Neural cell (in vitro differentiated cells): ENCODE measurements around the gene RHOA. TPM values are rescaled to one million over a fixed set of nuclear protein-coding genes. Genes with fewer than 3 reads are reported as not detected.

Source experiments
- H2AFZ ChIP-seq: fragments of 200-600, 300-800 bp; sonication (generic), shearing (Covaris generic); 2 replicates; pipeline ENCODE4 v1.6.0; 2014; ENCODE audit warnings: low read depth, mild to moderate bottlenecking, antibody characterized with exemption, low read length, moderate library complexity
- H3F3A ChIP-seq: fragments of 200-600 bp; shearing (Covaris generic); 2 replicates; pipeline ENCODE4 v1.6.1; 2016; ENCODE audit warnings: mild to moderate bottlenecking, moderate library complexity, mixed read lengths, antibody characterized with exemption, low read length; ENCODE audit not compliant: insufficient read depth, poor library complexity, severe bottlenecking
- H3K27ac ChIP-seq: fragments of 200-600, 300-800 bp; sonication (generic), shearing (Covaris generic); 2 replicates; pipeline ENCODE4 v1.5.1; 2014; ENCODE audit warnings: mild to moderate bottlenecking, low read length, moderate library complexity
- H3K27me3 ChIP-seq: fragments of 300-800, 200-600 bp; sonication (generic), shearing (Covaris generic); 2 replicates; pipeline ENCODE4 v1.6.0; 2014; ENCODE audit warnings: mild to moderate bottlenecking, low read depth, low read length, moderate library complexity; ENCODE audit not compliant: insufficient read depth
- H3K36me3 ChIP-seq: fragments of 300-800, 200-600 bp; sonication (generic), shearing (Covaris generic); 2 replicates; pipeline ENCODE4 v1.5.1; 2014; ENCODE audit warnings: mild to moderate bottlenecking, antibody characterized with exemption, low read length, moderate library complexity; ENCODE audit not compliant: insufficient read depth
- H3K4me2 ChIP-seq: fragments of 300-800, 200-600 bp; sonication (generic), shearing (Covaris generic); 2 replicates; pipeline ENCODE4 v1.6.0; 2014; ENCODE audit warnings: mild to moderate bottlenecking, low read length
- H3K4me3 ChIP-seq: fragments of 300-800, 200-600 bp; sonication (generic), shearing (Covaris generic); 2 replicates; pipeline ENCODE4 v1.5.1; 2014; ENCODE audit warnings: mild to moderate bottlenecking, low read length, moderate library complexity
- H3K79me2 ChIP-seq: fragments of 200-600 bp; shearing (Covaris generic); replicated peaks from 2 replicates; pipeline ENCODE4 v1.6.0; 2014; ENCODE audit warnings: mild to moderate bottlenecking, low read length, moderate library complexity; ENCODE audit not compliant: insufficient read depth
- H3K9ac ChIP-seq: fragments of 300-800, 200-600 bp; sonication (generic), shearing (Covaris generic); 2 replicates; pipeline ENCODE4 v1.6.1; 2016; ENCODE audit warnings: mild to moderate bottlenecking, low read length, mixed read lengths
- H3K9me2 ChIP-seq: fragments of 200-600 bp; shearing (Covaris generic); 2 replicates; pipeline ENCODE4 v1.6.1; 2016; ENCODE audit warnings: mild to moderate bottlenecking, low read length, mixed read lengths; ENCODE audit not compliant: insufficient read depth
- H3K9me3 ChIP-seq: fragments of 200-600, 300-800 bp; sonication (generic), shearing (Covaris generic); 2 replicates; pipeline ENCODE4 v1.6.1; 2016; ENCODE audit warnings: mild to moderate bottlenecking, mixed run types, low read length, moderate library complexity, mixed read lengths
- H4K20me1 ChIP-seq: fragments of 200-600 bp; shearing (Covaris generic); 2 replicates; pipeline ENCODE4 v1.6.1; 2016; ENCODE audit warnings: mild to moderate bottlenecking, mixed run types; ENCODE audit not compliant: insufficient read depth
- EP300 ChIP-seq: fragments of 450-650 bp; conservative IDR thresholded peaks from 2 replicates; pipeline ENCODE4 v1.6.1; 2014; ENCODE audit warnings: antibody characterized with exemption, mild to moderate bottlenecking, moderate library complexity; ENCODE audit not compliant: poor library complexity, severe bottlenecking
- EZH2 ChIP-seq: fragments of 200-600, 300-800 bp; shearing (Covaris generic), sonication (generic); IDR thresholded peaks from 2 replicates; pipeline ENCODE4 v1.6.1; 2014; ENCODE audit warnings: antibody characterized with exemption, low read length, borderline replicate concordance, mild to moderate bottlenecking; ENCODE audit not compliant: insufficient read depth, poor library complexity, severe bottlenecking
- MXI1 ChIP-seq: fragments of 450-650 bp; conservative IDR thresholded peaks from 2 replicates; pipeline ENCODE4 v1.6.1; 2014; ENCODE audit warnings: antibody characterized with exemption, mild to moderate bottlenecking; ENCODE audit not compliant: poor library complexity, severe bottlenecking
- POLR2AphosphoS5 ChIP-seq: IDR thresholded peaks from 2 replicates; pipeline ENCODE4 v1.6.1; 2012
- RAD21 ChIP-seq: fragments of 450-650 bp; conservative IDR thresholded peaks from 2 replicates; pipeline ENCODE4 v1.6.1; 2014; ENCODE audit warnings: antibody characterized with exemption, mild to moderate bottlenecking, moderate library complexity
- SMC3 ChIP-seq: fragments of 450-650 bp; conservative IDR thresholded peaks from 2 replicates; pipeline ENCODE4 v1.6.1; 2014; ENCODE audit warnings: antibody characterized with exemption, mild to moderate bottlenecking, moderate library complexity; ENCODE audit not compliant: poor library complexity
- TAF1 ChIP-seq: IDR thresholded peaks from 2 replicates; pipeline ENCODE4 v1.6.1; 2012; ENCODE audit warnings: low read depth
- polyA plus RNA-seq: library from polyadenylated mRNA; depleted of rRNA; stranded (reverse); fragments of >200 nt; gene quantifications from 2 replicates; pipeline ENCODE4 v1.2.3, GENCODE V29; 2014
- TF ChIP-seq, protein P1 (sequence below): IDR thresholded peaks from 2 replicates; pipeline ENCODE4 v1.6.1; 2012; ENCODE audit warnings: borderline replicate concordance
- TF ChIP-seq, protein P2 (sequence below): fragments of 450-650 bp; IDR thresholded peaks from 2 replicates; pipeline ENCODE4 v1.5.1; 2014; ENCODE audit warnings: antibody characterized with exemption, mild to moderate bottlenecking, moderate library complexity; ENCODE audit not compliant: poor library complexity, severe bottlenecking

RHOA gene
- polyA plus RNA-seq, 1 donor from 2014 or later = 159 TPM

DNA sequence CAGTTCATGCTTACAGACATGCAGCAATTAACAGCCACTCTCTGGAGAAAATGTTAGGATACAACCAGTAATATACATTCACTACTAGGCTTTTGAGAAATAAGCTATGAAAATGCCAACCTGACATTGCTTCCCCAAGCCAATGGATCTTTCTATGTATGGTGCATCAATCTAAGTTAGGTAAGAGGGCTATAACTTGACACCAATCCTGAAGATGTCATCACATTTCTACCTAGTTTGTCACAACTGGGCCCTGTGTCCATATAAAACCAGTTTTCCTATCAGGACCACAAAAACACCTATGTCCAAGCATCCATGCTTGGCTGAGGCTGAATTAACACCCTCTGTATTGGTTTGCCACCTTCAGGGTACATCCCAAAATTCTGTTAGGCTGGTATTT is 39.8 kb downstream of the RHOA start:
- H3K27me3 ChIP-seq = no peaks in the 10 kb centered on the region
- H3K4me2 ChIP-seq = no peak overlapping the region
- H3K36me3 ChIP-seq = no peaks in the 10 kb centered on the region
- H2AFZ ChIP-seq = no peak overlapping the region
- no peaks in the 10 kb centered on the region for H3K9me2 ChIP-seq
- no peak overlapping the region for H3K9ac ChIP-seq
- TF ChIP-seq EP300 = no peak
- no peak for TF ChIP-seq EZH2
- H3F3A ChIP-seq = no peaks in the 10 kb centered on the region
- no peaks in the 10 kb centered on the region for H3K79me2 ChIP-seq
- no peak overlapping the region for H3K27ac ChIP-seq
- H3K4me3 ChIP-seq = no peak overlapping the region
- H4K20me1 ChIP-seq = no peaks in the 10 kb centered on the region
- H3K9me3 ChIP-seq = no peaks in the 10 kb centered on the region

DNA sequence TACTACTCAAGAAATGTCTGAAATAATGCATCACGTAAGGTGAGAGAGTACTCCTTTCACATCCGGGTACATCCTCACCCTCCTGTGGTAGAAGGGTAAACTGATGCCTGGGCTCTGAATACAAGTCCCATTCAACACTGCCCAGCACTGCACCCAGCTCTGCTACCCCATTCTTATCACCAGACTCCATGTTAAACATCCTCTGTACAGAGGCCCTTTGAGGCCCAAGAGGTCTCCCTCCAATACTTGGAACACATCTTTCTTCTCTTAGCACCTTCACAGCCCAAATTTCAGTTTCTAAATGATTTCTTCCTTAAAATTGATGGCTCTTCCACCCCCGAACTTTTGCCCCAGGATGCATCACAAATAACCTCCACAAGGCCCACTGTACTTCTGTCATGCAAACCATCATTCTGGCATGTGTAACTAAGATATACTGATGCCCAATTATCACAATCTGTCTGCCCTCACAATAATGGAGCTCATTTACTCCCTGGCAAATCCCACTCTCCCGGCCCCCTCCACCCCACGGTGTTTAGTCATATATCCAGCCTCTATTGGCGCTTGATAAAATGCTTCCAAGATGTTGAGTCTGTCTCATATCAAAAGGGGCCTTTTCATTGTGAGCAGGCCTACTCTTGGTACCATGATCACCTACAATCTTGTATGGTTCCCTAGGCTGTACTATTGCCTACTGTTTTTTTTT is 41.0 kb downstream of the RHOA start:
- Histone ChIP-seq H3K4me3 (no peak overlapping the region), H3F3A (no peaks in the 10 kb centered on the region), H3K27me3 (no peaks in the 10 kb centered on the region), H3K79me2 (no peaks in the 10 kb centered on the region), H4K20me1 (no peaks in the 10 kb centered on the region), H3K4me2 (no peak overlapping the region), H3K27ac (no peak overlapping the region), H3K36me3 (no peaks in the 10 kb centered on the region), H3K9me3 (no peaks in the 10 kb centered on the region), H3K9ac (no peak overlapping the region), H2AFZ (no peak overlapping the region), H3K9me2 (no peaks in the 10 kb centered on the region)
- TF ChIP-seq TAF1 (no peak), EZH2 (no peak), SMC3 (no peak), RAD21 (no peak), POLR2AphosphoS5 (no peak), EP300 (no peak), MXI1 (no peak)
- TF ChIP-seq, protein P1, sequence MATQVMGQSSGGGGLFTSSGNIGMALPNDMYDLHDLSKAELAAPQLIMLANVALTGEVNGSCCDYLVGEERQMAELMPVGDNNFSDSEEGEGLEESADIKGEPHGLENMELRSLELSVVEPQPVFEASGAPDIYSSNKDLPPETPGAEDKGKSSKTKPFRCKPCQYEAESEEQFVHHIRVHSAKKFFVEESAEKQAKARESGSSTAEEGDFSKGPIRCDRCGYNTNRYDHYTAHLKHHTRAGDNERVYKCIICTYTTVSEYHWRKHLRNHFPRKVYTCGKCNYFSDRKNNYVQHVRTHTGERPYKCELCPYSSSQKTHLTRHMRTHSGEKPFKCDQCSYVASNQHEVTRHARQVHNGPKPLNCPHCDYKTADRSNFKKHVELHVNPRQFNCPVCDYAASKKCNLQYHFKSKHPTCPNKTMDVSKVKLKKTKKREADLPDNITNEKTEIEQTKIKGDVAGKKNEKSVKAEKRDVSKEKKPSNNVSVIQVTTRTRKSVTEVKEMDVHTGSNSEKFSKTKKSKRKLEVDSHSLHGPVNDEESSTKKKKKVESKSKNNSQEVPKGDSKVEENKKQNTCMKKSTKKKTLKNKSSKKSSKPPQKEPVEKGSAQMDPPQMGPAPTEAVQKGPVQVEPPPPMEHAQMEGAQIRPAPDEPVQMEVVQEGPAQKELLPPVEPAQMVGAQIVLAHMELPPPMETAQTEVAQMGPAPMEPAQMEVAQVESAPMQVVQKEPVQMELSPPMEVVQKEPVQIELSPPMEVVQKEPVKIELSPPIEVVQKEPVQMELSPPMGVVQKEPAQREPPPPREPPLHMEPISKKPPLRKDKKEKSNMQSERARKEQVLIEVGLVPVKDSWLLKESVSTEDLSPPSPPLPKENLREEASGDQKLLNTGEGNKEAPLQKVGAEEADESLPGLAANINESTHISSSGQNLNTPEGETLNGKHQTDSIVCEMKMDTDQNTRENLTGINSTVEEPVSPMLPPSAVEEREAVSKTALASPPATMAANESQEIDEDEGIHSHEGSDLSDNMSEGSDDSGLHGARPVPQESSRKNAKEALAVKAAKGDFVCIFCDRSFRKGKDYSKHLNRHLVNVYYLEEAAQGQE = no peak
- TF ChIP-seq, protein P2, sequence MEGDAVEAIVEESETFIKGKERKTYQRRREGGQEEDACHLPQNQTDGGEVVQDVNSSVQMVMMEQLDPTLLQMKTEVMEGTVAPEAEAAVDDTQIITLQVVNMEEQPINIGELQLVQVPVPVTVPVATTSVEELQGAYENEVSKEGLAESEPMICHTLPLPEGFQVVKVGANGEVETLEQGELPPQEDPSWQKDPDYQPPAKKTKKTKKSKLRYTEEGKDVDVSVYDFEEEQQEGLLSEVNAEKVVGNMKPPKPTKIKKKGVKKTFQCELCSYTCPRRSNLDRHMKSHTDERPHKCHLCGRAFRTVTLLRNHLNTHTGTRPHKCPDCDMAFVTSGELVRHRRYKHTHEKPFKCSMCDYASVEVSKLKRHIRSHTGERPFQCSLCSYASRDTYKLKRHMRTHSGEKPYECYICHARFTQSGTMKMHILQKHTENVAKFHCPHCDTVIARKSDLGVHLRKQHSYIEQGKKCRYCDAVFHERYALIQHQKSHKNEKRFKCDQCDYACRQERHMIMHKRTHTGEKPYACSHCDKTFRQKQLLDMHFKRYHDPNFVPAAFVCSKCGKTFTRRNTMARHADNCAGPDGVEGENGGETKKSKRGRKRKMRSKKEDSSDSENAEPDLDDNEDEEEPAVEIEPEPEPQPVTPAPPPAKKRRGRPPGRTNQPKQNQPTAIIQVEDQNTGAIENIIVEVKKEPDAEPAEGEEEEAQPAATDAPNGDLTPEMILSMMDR = no peak

DNA sequence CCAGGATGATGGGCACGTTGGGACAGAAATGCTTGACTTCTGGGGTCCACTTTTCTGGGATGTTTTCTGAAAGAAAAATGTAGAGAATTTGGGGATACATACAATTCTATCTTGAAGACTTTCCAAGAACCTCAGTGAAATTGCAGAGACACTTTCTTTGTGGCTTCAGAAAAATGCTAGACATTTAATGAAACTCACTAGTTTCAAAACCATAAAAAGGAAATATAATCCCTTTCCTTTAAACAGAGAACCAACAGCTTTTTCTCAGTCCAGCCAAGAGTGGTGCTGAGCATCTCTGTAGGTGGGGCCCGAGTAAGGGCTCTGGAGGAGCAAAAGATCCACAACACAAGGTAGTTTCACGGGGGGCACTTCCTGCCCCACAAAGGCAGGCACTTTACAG is 49.2 kb downstream of the RHOA start:
- Histone ChIP-seq H3K27me3 (no peaks in the 10 kb centered on the region), H2AFZ (no peak overlapping the region), H3K4me2 (no peak overlapping the region), H3K4me3 (no peak overlapping the region), H3K9me3 (no peaks in the 10 kb centered on the region), H3K9me2 (no peaks in the 10 kb centered on the region), H3K79me2 (no peaks in the 10 kb centered on the region), H3K36me3 (no peaks in the 10 kb centered on the region), H4K20me1 (no peaks in the 10 kb centered on the region), H3F3A (no peaks in the 10 kb centered on the region), H3K27ac (no peak overlapping the region), H3K9ac (no peak overlapping the region)
- TF ChIP-seq, protein P2 = no peak
- TF ChIP-seq TAF1 (no peak), EP300 (no peak), MXI1 (no peak), POLR2AphosphoS5 (no peak), RAD21 (no peak), SMC3 (no peak), EZH2 (no peak)
- TF ChIP-seq, protein P1 = no peak
